HG03469 (cell line): ENCODE results near the gene ADARB2.
"Not testable (repeated sequence)": the region's sequence is repeated elsewhere in the genome, so short reads cannot be mapped to it uniquely, and the experiment has no call there.

Source experiments
- ATAC-seq: cut with Tn5 transposase; IDR thresholded peaks from one replicate; pipeline ENCODE4 v1.9.1; 2021; ENCODE audit warnings: mild to moderate bottlenecking, moderate library complexity, moderate number of reproducible peaks; ENCODE audit not compliant: unreplicated experiment

Gene ADARB2

DNA sequence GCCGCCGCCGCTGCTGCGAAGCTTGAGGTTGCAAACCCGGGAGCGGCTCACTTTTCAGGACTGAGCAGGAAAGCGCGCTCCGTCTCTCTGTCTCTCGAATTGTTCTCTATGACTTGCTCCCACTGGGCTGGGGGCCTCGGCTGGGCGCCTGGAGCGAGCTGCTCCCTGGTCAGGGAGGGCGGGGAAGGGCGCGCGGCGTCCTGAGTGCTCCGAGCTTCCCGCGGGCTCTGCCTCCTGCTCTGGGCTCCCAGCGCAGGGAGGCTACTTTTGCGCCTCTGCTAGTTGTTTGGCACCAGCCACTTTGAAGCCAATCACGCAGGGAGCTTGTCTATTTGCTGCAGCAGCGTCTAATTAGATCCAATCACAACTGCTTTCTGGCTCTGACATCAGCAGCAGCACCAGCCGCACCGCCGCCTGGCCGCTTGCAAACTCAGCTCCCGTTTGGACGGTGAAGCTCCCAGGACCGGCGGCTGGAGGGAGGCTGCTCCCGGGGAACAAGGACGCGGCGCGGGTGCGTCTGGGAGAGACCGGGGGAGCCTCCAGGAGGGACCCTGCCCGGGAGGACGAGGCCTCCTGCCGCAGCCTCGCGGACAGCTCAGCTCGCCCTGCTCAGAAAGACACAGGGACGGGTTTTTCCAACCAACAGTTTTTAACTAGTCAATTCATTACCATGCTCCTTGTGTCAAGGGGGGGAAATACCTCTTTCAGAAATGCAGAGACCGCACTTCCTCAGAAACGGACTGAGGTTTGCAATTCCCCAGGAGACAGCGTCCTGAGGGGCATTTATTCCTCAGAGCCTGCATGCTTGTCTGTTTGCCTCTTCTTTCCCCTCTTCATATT is at the start of gene ADARB2:
ADARB2 (minus strand) TSS at position 304 of the 840 bp plus-strand sequence.
- ATAC-seq: peak; percentile 64

DNA sequence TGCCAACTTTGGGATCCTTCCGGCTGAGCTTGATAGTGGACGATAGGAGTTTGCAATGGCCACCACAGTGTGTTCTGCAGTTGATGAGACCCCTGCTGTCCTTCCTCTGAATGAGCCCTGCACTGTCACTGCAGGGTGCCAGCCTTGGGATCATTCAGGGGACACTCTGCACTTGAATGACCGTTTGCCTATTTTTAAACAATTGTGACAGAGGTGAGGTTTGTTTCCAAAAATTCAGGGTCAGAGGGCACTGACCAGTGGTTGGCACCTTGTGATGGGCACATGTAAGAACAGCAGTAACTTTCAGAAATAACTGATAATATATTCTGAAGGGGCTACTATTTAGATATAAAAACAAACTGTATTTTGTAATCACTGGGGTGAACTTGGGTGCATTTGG is 48.5 kb upstream of the ADARB2 start:
- no peak for ATAC-seq

DNA sequence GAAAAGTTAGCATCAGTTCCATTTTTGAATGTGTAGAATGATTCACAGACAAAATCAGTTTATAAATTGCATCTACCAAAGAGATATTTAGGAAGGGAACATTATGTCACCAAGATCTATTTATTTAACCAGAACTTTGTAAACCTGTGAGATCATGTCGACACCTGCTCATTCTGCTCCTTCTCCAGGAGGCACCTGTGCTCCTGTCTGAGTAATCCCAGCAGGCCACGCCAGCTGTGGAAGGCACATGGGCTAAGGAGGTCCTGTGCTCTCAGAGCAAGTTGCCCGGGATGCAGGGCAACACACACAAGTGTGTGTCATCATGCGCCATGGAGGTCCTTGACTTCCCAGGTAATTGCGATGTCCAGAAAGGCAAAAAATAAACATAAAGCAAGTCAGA is 45.5 kb upstream of the ADARB2 start:
- no peak for ATAC-seq

DNA sequence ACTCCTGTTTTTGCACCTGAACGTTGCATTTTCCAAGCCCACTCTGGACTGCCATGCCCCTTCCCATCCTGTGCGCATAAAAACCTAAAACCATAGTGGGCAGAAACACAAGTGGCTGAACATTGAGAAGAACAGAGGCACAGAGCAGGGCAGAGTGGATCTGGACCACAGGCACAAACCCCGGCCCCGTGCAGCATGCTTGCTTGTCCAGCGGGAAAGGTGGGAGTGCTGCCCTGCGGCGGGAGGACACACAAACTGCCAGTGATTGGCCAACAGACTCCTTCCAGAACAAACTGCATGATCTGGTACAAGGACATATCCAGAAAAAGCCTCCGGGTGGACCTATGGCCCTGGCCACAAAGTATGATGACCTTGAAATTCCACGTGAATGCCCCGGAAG is 42.5 kb upstream of the ADARB2 start:
- ATAC-seq: no peak

DNA sequence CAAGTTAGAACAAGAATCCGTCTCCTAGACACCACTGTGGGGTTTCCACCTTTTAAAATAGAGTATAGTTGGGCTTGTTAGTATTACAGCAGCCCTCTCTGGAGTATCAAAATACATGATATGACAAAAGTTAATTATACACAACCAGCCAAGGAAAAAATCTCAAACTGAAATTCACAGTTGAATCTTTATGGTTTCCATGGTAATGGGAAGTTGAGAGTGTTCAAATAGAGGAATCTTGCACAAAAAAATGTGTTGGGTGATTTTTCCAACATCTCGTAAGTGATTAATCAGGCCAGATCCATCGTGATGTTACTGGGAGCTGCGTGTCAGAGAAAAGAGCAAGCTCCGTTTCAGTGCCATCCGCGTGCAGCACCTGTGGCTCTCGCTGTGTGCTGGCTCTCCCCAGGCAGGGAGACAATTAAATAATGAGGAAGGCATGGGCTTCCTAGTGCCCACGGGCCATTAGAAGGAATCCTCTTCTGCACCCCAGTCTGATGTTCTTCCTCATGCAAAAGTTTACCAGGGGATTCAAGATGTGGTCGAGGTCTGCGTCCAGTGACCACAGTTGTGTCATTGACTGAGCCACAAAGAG is 41.1 kb upstream of the ADARB2 start:
- ATAC-seq: no peak

DNA sequence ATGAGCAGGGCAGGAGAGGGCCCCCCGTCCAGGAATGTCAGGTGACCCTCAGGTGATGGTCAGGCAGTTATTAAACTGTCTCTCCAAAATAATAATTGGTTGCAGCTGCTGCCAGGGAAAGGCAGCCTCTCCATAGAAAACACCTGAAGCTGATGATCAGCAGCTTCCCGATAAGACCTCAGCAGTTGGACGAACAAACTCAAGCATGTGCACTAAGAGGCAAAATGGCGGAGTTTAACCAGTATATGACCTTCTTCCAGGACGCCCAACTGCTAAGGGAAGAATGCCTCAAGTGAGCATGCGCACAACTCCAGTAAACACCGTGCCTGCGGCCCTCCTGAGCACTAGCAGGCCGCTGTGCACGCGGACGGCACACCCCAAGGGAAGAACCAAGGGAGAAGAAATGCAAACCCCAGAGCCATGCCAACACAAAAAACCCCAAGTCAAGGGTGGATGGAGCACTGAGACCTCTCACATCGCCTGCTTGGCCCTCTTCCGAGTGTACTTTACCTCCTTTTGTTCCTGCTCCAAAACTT is 38.9 kb upstream of the ADARB2 start:
- ATAC-seq: no peak

DNA sequence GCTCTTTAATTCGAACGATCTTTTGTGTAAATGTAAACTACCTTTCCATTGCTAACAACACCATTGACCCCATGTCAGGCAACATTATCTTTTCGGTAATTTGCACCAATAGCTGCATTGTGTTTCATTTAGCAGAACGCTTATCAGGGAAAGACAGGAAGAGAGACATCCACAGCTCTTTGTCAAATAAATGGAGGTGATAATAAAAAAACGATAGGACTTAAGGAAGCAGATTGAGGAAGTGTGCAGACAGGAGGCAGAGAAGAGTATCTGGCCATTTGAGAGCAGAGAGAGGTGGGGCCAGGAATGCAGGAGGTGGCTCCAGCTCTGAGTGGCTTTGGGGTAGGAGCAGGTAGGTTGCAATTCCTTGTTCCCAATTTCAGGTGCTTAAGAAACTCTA is 37.5 kb upstream of the ADARB2 start:
- ATAC-seq: no peak

DNA sequence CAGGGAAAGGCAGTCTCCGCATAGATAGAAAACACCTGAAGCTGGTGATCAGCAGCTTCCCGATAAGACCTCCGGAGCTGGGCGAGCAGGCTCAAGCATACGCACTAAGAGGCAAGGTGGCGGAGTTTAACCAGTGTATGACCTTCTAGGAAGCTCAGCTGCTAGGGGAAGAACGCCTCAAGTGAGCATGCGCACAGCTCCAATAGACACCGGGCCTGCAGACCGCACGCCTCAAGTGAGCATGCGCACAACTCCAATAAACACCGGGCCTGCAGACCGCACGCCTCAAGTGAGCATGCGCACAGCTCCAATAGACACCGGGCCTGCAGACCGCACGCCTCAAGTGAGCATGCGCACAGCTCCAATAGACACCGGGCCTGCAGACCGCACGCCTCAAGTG is 35.9 kb upstream of the ADARB2 start:
- not testable (repeated sequence) for ATAC-seq

DNA sequence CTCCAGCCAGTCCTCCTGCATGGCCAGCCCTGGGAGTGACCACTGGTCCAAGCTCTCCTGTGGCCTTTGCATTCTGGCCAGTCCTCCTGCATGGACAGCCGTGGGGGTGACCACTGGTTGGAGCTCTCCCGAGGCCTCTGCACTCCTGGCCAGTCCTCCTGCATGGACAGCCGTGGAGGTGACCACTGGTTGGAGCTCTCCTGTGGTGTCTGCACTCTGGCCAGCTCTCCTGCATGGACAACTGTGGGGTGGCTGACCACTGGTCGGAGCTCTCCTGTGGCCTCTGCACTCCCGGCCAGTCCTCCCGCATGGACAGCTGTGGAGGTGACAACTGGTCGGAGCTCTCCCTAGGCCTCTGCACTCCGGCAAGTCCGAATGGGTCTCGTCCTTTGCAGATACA is 28.7 kb upstream of the ADARB2 start:
- no peak for ATAC-seq

DNA sequence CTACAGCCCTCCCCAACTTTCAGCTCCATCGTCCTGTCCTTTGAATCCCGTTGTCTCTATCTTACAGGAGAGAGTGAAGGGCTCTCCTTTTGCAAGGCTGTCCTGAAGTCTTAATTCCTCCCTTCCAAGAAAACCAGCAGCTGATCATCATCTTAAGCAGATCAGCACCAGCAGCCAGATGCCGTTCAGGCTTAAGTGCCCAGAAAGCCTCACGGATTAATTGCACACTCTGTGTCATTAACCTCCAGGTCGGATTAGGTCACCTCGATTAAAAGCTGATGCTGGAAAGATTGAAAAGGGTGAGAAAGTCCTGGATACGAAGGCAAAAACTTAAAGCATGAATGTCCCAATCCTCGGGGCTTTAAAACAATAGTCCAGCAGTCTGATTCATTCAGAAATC is 24.8 kb upstream of the ADARB2 start:
- ATAC-seq: no peak

DNA sequence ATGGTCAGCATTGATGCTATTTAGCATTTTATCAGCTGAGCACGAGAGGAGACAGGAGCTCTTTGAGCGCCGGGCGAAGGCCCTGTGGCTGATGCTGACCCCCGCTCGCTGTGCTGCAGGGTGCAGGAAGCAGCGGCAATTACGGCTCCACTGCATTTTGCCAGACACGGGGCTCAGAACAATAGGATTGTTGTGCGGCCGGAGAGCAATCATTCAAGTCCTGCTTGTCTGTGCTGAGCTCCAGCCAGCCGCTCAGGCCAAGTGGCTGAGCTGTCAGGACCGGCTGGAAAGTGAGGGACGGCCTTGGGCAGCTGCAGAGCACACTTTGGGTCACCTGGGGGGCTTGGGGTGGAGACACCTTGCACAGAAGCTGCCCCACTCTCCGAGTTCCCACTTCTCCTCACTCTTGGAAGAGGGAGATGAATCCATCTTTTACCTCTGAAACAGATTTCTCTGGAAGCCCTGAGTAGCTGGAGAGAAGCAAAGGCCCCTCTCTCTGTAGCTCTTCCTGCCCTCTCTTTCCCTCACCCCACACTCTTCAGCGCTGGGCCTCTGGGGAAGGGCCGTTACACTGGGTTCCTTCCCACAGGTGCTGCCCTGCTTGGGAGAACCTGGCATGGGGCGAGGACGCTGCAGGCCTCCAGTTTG is 17.3 kb upstream of the ADARB2 start:
- ATAC-seq: no peak

DNA sequence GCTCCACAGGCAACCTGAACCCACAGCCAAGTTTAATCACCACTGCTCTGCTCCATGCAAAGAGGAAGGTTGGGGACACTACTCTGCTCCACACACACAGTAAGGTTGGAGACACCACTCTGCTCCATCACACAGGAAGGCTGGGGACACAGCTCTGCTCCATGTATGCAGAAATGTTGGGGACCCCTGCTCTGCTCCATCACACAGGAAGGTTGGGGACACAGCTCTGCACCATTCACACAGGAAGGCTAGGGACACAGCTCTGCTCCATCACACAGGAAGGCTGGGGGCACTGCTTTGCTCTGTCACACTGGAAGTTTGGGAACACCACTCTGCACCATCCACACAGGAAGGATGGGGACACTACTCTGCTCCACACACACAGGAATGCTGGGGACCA is 14.8 kb upstream of the ADARB2 start:
- ATAC-seq: no peak

DNA sequence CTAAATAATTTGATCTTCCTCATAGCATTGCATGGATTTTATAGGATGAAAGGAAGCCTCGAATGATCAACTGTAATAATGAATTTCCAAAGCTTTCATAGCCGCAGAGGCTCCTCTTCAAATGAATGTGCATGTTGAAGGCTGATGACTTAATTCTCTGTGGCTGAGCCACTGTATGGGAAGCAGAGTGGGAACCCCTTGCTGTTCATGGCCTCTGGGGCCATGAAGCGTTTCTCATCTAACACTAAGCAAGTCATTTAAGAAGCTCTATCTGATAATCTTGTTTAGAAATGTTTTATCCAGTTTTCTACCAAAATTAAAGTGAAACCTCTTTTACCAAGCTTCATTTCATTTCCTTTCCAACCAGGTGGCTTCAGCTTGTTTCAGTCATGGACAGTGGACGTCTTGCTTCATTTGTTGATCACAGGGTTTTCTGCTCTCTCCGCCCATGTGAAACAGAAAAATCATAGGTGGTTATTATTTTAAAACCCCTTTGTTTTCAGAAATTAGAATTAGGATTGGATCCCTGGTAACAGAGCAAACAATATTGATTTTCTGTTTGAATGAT is 10.3 kb upstream of the ADARB2 start:
- ATAC-seq: no peak

DNA sequence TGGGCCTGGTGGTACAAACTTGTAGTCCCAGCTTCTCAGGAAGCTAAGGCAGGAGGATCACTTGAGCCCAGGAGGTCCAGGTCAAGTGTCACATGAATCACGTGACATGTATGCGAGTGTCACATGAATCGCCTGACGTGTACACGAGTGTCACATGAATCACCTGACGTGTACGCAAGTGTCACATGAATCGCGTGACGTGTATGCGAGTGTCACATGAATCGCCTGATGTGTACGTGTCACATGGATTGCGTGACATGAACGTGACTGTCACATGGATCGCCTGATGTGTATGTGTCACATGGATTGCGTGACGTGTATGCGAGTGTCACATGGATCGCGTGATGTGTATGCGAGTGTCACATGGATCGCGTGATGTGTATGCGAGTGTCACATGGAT is 9.5 kb upstream of the ADARB2 start:
- ATAC-seq: no peak

DNA sequence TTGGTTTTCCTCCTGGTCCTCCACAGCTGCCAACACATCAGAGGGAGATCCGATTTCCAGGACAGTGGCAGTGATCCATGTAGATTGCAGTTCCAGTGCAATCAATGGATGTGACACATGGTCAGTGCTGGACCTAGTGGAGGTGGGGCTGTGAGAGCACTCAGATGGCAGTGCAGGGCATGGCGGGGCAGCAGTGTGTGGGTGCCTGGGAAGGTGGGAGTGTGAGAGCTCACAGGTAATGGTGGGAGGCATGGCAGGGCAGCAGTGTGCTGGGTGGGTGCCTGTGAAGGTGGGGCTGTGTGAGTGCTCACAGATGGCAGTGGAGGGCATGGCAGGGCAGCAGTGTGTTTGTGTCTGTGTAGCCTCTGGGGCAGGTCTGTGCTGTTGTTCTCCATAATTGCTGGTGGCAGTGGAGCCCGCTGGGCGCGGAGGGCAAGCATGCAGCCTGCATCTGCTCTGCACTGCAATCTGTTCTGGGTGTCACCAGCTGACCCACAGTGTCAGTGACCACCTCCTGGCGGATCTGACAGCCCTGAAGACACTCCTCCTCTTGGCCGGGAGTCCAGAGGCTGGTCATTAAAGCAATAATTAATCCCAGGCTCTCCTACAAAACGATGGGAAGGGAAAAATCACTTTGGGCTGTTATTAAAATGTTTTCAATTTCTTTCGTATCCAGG is 8.6 kb upstream of the ADARB2 start:
- ATAC-seq: no peak

DNA sequence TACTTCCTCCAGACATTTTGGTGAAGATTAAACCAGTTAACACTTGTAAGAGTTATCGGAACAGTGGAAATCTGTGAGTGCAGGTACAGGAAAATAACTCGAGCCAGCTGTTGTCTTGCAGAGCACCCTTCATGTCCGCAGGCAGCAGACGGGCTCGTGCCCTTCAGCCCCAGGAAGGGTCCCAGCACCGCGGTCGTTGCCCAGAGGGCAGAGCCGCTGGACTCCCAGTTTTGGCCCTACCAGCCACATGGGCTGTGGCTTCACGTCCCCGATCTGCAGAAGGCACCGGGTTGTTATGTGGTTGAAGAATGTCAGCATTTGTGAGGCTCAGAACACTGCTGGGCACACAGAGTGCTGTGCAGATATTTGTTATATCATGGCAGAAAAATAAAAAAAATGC is 7.2 kb upstream of the ADARB2 start:
- no peak for ATAC-seq

DNA sequence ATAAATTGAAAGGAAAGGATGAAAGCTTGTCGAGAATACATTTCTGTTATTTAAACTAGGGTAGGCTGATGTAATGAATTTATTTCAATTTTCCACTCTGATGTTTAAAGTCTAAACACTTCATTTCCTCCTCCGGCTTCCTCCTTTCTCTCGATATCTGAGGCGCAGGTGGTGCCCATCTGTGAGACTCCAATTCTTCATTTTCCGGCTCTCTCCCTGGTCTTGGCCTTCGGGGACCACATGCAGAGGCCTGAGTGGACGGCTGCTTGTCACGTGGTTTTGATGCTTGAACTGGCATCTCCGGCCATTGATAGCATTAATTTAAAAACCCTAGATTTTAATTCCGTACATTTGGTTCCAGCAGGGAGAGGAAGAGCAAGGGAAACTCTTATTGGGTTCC is 5.8 kb upstream of the ADARB2 start:
- ATAC-seq: no peak

DNA sequence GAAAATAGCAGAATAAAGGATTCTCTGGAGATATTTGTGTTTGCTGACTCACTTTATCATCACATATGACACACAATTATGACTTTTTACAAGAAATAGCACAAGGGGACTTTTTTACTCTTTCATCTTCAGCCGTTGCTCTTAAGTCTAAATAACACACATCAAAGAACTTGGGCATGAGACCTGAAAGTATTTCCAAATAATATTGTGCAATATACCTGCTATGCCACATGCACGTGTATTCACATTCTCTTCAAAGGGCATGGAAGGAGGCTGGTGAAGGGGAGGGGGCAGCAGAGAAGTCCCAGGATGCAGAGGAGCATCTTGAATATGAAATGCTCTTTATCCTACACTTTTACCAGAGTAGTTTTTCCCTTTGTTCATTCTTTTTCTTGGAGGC is 4.1 kb upstream of the ADARB2 start:
- ATAC-seq: no peak

DNA sequence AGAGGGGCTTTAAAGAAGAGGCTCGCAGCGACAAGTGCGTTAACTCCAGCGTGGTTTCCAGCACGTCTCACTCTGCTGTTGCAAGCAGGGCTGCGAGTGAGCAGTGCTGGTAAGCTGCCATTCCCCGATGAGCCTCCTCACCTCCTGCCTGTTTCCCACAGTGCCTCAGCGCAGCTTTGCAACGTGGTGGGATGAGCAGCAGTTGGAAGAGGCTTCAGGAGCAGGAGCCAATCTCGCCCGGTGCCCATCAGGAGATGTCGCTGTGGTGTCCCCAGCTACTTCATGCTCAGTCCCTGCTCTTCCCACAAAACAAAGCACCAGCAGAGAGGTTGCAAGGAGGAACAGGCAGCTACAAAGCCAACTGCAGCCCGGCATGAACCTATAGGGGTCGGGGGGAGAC is 2.4 kb upstream of the ADARB2 start:
- no peak for ATAC-seq

DNA sequence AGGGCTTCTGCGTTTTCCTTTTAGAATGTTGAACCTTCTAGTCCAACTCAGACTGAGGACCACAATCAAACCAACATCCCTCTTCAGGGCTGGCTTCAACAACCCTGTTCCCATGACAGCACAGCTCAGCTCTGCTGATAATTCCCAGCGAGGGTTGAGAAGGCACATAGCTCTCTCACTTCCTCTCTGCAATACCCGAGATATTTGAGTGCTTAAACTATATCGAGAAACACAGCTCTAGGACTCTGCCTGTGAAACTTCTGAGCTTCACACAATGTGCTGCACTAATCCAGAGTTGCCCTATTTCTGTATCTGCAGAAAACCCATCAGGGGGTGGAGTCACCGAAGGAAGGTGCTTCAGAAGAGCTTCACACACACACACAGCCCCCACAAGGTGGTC is 1.6 kb upstream of the ADARB2 start:
- peak; percentile 80 for ATAC-seq

DNA sequence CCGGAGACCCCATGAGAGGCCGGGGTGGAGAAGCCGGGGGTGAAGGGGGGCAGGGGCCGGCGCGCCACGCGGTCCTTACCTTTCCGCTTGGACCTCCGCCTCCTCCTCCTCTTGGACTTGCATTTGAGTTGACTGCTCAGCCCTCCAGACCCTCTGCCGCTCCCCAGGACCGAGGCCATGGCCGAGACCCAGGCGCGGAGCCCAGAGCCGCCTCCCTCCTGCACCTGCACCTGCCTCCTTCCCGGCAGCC is 428 bp downstream of the ADARB2 start:
- no peak for ATAC-seq
